ENCODE measurements around the gene PLSCR1.
A peak's percentile ranks its signal among the peaks of the same experiment; 100 is the strongest.
"Not testable (repeated sequence)": the region's sequence is repeated elsewhere in the genome, so short reads cannot be mapped to it uniquely, and the experiment has no call there.

The PLSCR1 gene

GRCh38 chr3:146513386-146514051 is 30.9 kb downstream of the PLSCR1 start:
- no peak for DNase-seq (ENCODE audit: low read depth)

- no peak for DNase-seq (ENCODE audit: low read depth)
These were observed 32.8 kb downstream of the PLSCR1 start for GRCh38 chr3:146511402-146512134.

GRCh38 chr3:146507331-146508120 is 36.9 kb downstream of the PLSCR1 start:
- no peak for DNase-seq (ENCODE audit: low read depth)

GRCh38 chr3:146505516-146505915 is 38.9 kb downstream of the PLSCR1 start:
- DNase-seq (ENCODE audit: low read depth), result no peak

- DNase-seq (ENCODE audit: low read depth), result no peak
These were observed 39.8 kb downstream of the PLSCR1 start for GRCh38 chr3:146504498-146505197.

GRCh38 chr3:146503461-146504202 is 40.8 kb downstream of the PLSCR1 start:
- peak; percentile 89 for DNase-seq (ENCODE audit: low read depth)

GRCh38 chr3:146502887-146503460 is 41.4 kb downstream of the PLSCR1 start:
- no peak for DNase-seq (ENCODE audit: low read depth)

GRCh38 chr3:146501752-146502151 is 42.7 kb downstream of the PLSCR1 start:
- no peak for DNase-seq (ENCODE audit: low read depth)

GRCh38 chr3:146499701-146500100 is 44.7 kb downstream of the PLSCR1 start:
- DNase-seq (ENCODE audit: low read depth), result no peak

GRCh38 chr3:146498002-146498736 is 46.2 kb downstream of the PLSCR1 start:
- no peak for DNase-seq (ENCODE audit: low read depth)

- DNase-seq (ENCODE audit: low read depth), result not testable (repeated sequence)
These were observed 47.1 kb downstream of the PLSCR1 start for GRCh38 chr3:146497145-146497843.

- no peak for DNase-seq (ENCODE audit: low read depth)
These were observed 47.7 kb downstream of the PLSCR1 start for GRCh38 chr3:146496726-146497125.

GRCh38 chr3:146496251-146496650 is 48.2 kb downstream of the PLSCR1 start:
- DNase-seq (ENCODE audit: low read depth), result no peak

GRCh38 chr3:146493761-146494160 is 50.6 kb downstream of the PLSCR1 start:
- DNase-seq (ENCODE audit: low read depth), result no peak

GRCh38 chr3:146493221-146493620 is 51.2 kb downstream of the PLSCR1 start:
- DNase-seq (ENCODE audit: low read depth), result no peak

GRCh38 chr3:146491303-146491702 is 53.1 kb downstream of the PLSCR1 start:
- DNase-seq (ENCODE audit: low read depth), result no peak

- DNase-seq (ENCODE audit: low read depth), result no peak
These were observed 59.1 kb downstream of the PLSCR1 start for GRCh38 chr3:146485297-146485696.

- DNase-seq (ENCODE audit: low read depth), result no peak
These were observed 68.2 kb downstream of the PLSCR1 start for GRCh38 chr3:146476094-146476740.

- DNase-seq (ENCODE audit: low read depth), result not testable (repeated sequence)
These were observed 69.4 kb downstream of the PLSCR1 start for GRCh38 chr3:146474976-146475375.

All from HS-5 (cell line).